Small intestine (tissue), 7 donors: ENCODE data around the gene PEX5L. TPM values are rescaled to one million over a fixed set of nuclear protein-coding genes. Genes with fewer than 3 reads are reported as not detected.

Source experiments
- DNase-seq, 2 donors: peaks; one replicate each; pipeline versions ENCODE4 v3.0.0 to v3.0.0-alpha.2; 2013
- FAIRE-seq: peaks from 2 replicates; lab custom pipeline; 2012; peaks lifted over from hg19 to GRCh38; lab: Jason Lieb, UNC
- H3K27ac ChIP-seq, 3 donors: one replicate each; pipeline ENCODE4 v1.5.1; 2013; ENCODE audit warnings: low read length in 2 of 3, mild to moderate bottlenecking in 2 of 3, control low read depth in 1 of 3, inconsistent platforms in 1 of 3, low read depth in 1 of 3, moderate library complexity in 1 of 3
- H3K27me3 ChIP-seq, 3 donors: one replicate each; pipeline ENCODE4 v1.6.1; 2013; ENCODE audit warnings: low read length in 3 of 3, inconsistent platforms in 1 of 3; ENCODE audit not compliant: control insufficient read depth in 3 of 3, insufficient read depth in 3 of 3
- H3K36me3 ChIP-seq, 3 donors: one replicate each; pipeline ENCODE4 v1.6.1; 2013; ENCODE audit warnings: low read length in 3 of 3, inconsistent platforms in 1 of 3, low read depth in 1 of 3, mild to moderate bottlenecking in 1 of 3, moderate library complexity in 1 of 3; ENCODE audit not compliant: control insufficient read depth in 3 of 3, insufficient read depth in 2 of 3
- H3K4me1 ChIP-seq, 3 donors: one replicate each; pipeline ENCODE4 v1.6.1; 2013; ENCODE audit warnings: low read length in 2 of 3, inconsistent platforms in 1 of 3, low read depth in 1 of 3, mild to moderate bottlenecking in 1 of 3, moderate library complexity in 1 of 3; ENCODE audit not compliant: control insufficient read depth in 3 of 3, insufficient read depth in 2 of 3
- H3K4me3 ChIP-seq, 3 donors: one replicate each; pipeline ENCODE4 v1.5.1; 2013; ENCODE audit warnings: low read length in 3 of 3, control low read depth in 1 of 3, inconsistent platforms in 1 of 3, low read depth in 1 of 3, mild to moderate bottlenecking in 1 of 3, moderate library complexity in 1 of 3
- H3K9me3 ChIP-seq, 2 donors: one replicate each; pipeline ENCODE4 v1.6.1; 2013; ENCODE audit warnings: low read depth in 1 of 2, low read length in 1 of 2; ENCODE audit not compliant: control insufficient read depth in 2 of 2, insufficient read depth in 1 of 2
- WGBS, 3 donors: extraction: QIAGEN DNeasy Blood & Tissue Kit; methylation state at CpG; one replicate each; pipeline ENCODE4 v1.1.7; 2013; 5-methylcytosine and 5-hydroxymethylcytosine counted together
- polyA plus RNA-seq, 4 donors: library from polyadenylated mRNA; stranded (reverse) in 3 of 4; unstranded in 1 of 4; fragments of 200-250 nt in 3 of 4; fragments of 120-200 nt in 1 of 4; gene quantifications; one replicate each; pipeline versions ENCODE4 v1.2.1 to v1.2.3, GENCODE V29; 2013
- donor health status: healthy with polysubstance abuse.
- donor health status: control.
- donor health status: control.
- donor health status: Bipolar disorder and iron deficiency.
- donor health status: healthy.

Gene PEX5L
- polyA plus RNA-seq, 4 donors = 0.07 to 0.81 (median 0.21) TPM; not detected in 1

DNA sequence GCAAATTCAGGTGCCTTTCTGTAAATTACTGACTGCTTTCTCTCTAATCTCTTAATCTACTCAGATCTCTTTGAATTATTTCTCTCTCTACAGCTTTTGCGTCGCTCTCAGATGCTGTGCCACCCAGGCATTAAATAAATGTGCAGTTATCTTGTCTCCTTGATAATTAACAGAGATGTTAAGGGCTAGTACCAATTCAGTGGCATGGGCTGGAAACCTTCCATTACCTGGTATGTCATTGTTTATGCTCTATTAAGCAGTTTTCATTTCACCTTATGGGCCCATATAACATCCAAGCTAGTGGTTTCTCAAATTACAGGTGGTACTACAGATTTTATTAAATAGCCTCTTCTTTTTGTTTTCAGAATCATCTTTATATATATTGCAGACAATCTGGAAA is 66.0 kb downstream of the PEX5L start:
- no peak for FAIRE-seq
- no peak overlapping the region for H3K4me3 ChIP-seq
- no peak overlapping the region for H3K27ac ChIP-seq
- H3K4me1 ChIP-seq = no peaks in the 10 kb centered on the region
- DNase-seq = no peak
- H3K9me3 ChIP-seq = no peaks in the 10 kb centered on the region
- H3K27me3 ChIP-seq = peaks cover 0 to 3% (median 0%) of the 10 kb centered on the region in 3 donors
- WGBS, 3 donors = 79 to 86% (median 82%) methylated on average over 2 of the region's 2 CpGs
- H3K36me3 ChIP-seq = no peaks in the 10 kb centered on the region

DNA sequence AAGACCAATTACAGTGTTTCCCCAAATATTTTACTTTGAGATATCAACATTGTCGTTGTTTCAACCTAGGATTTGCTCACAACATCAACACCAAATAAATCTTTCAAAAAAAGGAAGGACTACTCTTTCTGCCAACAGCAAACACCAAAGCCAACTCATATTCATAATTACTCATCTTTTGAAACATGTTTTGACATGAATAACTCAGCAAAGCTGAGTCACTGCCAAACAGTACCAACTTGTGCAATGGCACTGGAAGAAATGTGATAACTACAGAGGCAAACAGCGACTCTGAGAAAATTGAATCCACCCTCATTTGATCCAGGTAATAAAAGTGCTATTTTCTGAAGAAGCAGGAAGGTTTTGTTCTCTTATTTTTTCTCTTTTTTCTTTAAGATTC is 67.2 kb downstream of the PEX5L start:
- Histone ChIP-seq H3K4me3 (no peak overlapping the region), H3K4me1 (no peaks in the 10 kb centered on the region), H3K27me3 (peaks cover 0 to 3% (median 0%) of the 10 kb centered on the region in 3 donors), H3K9me3 (no peaks in the 10 kb centered on the region), H3K36me3 (no peaks in the 10 kb centered on the region), H3K27ac (no peak overlapping the region)
- FAIRE-seq (no peak), DNase-seq (no peak)
- WGBS, 3 donors = 57 to 62% (median 59%) methylated on average over 2 of the region's 2 CpGs

DNA sequence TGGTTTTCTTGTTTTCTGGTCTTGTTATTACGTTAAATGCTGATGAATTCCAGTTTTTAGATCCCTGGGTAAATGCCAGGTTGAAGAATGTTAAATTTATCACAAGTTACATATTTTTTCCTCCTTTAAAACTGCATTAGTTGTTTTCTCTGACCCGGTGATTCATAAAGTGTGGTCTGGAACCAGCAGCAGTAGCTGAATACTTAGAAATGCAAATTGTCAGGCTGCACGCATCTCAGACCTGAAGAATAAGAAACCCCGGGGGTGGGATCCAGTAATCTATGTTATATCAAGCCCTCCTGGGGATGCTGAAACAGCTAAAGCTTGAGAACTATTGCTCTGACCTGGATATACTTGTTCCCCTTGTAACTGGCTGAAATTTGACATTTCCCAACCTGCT is 69.1 kb downstream of the PEX5L start:
- WGBS, 3 donors = 61 to 63% (median 61%) methylated on average over 4 of the region's 4 CpGs
- Histone ChIP-seq H3K27me3 (no peaks in the 10 kb centered on the region), H3K4me3 (no peak overlapping the region), H3K4me1 (no peaks in the 10 kb centered on the region), H3K36me3 (no peaks in the 10 kb centered on the region), H3K27ac (no peak overlapping the region), H3K9me3 (no peaks in the 10 kb centered on the region)
- FAIRE-seq (no peak), DNase-seq (no peak)

DNA sequence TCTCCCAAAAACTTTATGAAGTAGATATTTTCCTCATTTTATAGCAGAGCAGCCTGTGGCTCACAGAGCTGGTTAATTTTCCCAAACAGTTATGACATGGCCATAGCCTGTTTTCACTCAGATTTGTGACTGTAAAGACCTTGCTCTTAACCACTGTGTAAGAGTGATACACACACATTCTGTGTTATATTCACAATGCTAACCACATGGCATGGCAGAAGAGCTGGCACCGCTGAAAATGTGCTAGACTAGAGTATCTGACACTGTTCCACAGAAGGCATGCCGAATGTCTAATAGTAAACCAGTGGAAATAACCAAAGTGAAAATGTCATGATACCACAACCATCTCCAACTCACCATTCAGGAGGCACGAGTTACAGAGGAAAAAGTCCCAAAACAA is 71.8 kb downstream of the PEX5L start:
- Histone ChIP-seq H3K9me3 (no peaks in the 10 kb centered on the region), H3K27me3 (no peaks in the 10 kb centered on the region), H3K4me1 (no peaks in the 10 kb centered on the region), H3K4me3 (no peak overlapping the region), H3K36me3 (no peaks in the 10 kb centered on the region), H3K27ac (no peak overlapping the region)
- WGBS, 3 donors = 13 to 50% (median 18%) methylated on average over 3 of the region's 3 CpGs
- DNase-seq (no peak), FAIRE-seq (no peak)

DNA sequence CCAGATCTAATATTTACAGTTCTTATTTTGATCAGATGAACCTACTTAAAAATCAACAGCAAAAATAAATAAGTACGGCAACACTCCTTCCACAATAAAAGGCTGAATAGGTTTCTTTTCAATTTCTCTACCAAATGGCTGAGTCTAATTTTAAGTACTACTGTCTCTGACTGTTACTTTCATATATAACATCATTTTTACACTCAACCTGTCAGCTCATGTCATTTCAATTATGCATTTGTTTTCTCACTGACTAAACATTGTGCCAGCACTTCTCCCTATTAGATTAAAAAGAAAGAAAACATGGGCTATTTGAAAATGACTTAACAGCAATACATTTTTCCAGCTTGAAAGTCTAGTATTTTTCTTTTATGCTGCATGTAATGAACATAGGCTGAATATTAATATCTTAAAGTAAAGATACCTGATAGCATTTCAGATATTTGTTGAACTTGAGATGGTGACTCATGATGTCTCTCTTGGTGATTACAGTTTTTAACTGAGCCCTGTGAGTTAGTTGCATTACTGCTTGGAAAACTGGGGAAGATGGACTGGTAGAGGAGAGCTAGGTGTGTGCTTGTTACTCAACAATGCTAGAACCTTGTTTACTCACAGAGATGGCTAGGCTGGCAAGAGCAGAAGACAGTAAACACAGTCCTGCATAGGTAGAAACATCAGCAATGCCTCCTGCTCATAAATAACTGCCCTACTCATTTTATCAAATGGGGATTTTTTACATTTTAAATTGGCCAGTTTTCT is 73.9 kb downstream of the PEX5L start:
- Histone ChIP-seq H3K9me3 (no peaks in the 10 kb centered on the region), H3K27ac (no peak overlapping the region), H3K36me3 (no peaks in the 10 kb centered on the region), H3K4me1 (no peaks in the 10 kb centered on the region), H3K4me3 (no peak overlapping the region), H3K27me3 (no peaks in the 10 kb centered on the region)
- FAIRE-seq (no peak), DNase-seq (no peak)
- WGBS, 3 donors = 71 to 84% (median 75%) methylated on average over 1 of the region's 1 CpG

DNA sequence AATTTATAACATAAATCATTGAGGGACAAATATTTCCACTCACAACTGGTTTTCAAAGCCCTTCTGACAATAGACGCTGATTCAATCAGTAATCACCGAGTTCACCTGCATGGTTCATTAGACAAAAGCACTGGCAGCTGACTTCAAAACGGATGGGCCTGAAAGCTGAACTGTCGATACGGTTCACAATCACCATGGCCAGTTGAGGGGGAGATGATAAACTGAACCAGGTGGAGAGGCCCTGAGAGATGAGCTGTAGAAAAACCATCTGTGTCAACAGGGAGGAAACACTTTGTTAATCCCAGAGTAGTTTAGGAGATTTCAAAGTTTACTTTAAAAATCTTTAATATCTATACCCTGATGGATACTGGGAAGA is 75.0 kb downstream of the PEX5L start:
- Histone ChIP-seq H3K4me3 (no peak overlapping the region), H3K4me1 (no peaks in the 10 kb centered on the region), H3K9me3 (no peaks in the 10 kb centered on the region), H3K27me3 (no peaks in the 10 kb centered on the region), H3K36me3 (no peaks in the 10 kb centered on the region), H3K27ac (no peak overlapping the region)
- WGBS, 3 donors = 60 to 63% (median 63%) methylated on average over 5 of the region's 5 CpGs
- FAIRE-seq (no peak), DNase-seq (no peak)

DNA sequence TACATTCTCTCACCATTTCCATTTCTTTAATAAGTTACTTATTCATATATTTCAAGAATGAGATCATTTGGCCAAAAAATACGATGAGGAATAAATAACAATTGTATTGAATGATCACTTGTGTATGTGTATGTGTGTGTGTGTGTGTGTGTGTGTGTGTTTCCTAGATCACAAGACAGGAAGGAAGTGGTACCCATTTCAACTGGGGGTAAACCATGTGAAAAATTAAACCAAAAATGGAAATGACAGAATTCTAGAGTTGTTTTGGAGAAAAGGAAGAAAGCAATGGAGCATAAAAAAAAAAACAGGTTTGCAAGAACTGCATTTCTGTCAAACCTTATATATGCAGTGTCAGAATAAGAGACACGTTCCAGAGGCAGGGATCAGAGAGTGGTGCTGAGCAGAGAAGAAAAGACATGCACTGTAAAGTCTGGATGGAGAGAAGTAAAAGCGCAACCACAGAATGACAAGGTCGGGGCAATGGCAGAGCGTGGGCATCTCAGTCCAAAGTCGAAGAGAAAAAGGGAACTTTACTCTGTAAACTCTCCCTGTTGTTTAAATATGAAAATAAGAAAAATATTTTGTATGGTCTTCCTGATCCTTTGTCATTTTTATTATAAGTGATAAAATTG is 75.5 kb downstream of the PEX5L start:
- Histone ChIP-seq H3K9me3 (no peaks in the 10 kb centered on the region), H3K36me3 (no peaks in the 10 kb centered on the region), H3K27ac (no peak overlapping the region), H3K4me1 (no peaks in the 10 kb centered on the region), H3K27me3 (no peaks in the 10 kb centered on the region), H3K4me3 (no peak overlapping the region)
- WGBS, 3 donors = 67 to 75% (median 71%) methylated on average over 6 of the region's 6 CpGs
- no peak for FAIRE-seq
- no peak for DNase-seq

DNA sequence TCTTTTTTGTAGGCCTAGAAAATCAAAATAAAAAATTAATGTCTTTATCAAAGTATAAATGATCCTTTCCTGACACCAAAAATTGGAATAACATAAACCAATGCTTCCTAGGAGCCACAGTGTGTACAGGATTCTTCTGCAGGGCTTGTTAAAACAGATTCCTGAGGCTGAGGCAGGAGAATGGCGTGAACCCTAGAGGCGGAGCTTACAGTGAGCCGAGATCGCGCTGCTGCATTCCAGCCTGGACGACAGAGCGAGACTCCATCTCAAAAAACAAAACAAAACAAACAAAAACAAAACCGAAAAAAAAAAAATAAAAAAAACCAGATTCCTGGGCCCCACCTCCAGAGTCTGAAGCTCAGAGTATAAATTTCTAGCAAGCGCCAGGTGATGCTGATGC is 78.0 kb downstream of the PEX5L start:
- Histone ChIP-seq H3K9me3 (no peaks in the 10 kb centered on the region), H3K36me3 (no peaks in the 10 kb centered on the region), H3K27ac (no peak overlapping the region), H3K27me3 (no peaks in the 10 kb centered on the region), H3K4me3 (no peak overlapping the region), H3K4me1 (no peaks in the 10 kb centered on the region)
- 79 to 92% (median 85%) methylated on average over 9 of the region's 9 CpGs for WGBS, 3 donors
- no peak for DNase-seq
- no peak for FAIRE-seq
